HCEC 1CT (cell line): ENCODE results near the gene RBM19.
"Not testable (repeated sequence)": the region's sequence is repeated elsewhere in the genome, so short reads cannot be mapped to it uniquely, and the experiment has no call there.

Experiments used
- DNase-seq: peaks from one replicate; pipeline ENCODE4 v3.0.0-alpha.2; 2017

RBM19 gene

DNA sequence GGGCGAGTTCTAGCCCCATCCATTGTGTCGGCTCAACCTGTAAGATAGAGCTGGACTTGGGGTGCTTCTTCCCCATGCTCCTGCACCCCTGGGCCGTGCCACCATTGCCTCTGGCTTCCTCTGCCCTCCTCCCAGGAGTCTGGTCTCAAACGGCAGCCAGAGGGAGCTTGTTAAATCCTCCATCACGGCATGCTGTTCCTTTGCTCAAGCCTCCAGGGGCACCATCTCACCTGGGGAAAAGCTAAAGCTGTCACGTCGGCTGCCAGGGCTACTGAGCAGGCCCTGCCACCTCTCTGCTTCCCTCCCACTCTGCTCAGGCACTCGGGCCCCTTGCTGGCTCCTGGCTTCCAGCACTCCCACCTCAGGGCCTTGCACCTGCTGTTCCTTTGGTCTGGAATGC, 140.4 kb downstream of the RBM19 start:
- no peak for DNase-seq

DNA sequence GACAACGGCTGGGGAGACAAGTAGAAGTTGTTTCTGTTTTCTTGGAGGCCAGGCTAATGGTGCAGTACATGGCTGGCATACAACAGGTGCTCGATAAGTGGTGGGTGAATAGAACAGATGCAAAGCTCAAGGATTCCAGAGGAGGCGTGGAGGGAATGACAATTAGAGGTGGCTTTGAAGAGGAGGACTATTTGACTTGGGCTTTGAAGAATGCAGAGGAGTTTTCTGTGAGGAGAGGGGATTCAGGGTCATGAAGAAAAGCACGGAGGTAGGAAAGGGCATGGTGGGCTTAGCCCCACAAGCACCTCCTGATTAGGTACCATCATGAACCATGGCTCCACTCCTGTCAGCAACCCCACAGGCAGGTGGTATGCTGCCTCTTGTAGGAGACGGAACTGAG, 142.3 kb downstream of the RBM19 start:
- no peak for DNase-seq

DNA sequence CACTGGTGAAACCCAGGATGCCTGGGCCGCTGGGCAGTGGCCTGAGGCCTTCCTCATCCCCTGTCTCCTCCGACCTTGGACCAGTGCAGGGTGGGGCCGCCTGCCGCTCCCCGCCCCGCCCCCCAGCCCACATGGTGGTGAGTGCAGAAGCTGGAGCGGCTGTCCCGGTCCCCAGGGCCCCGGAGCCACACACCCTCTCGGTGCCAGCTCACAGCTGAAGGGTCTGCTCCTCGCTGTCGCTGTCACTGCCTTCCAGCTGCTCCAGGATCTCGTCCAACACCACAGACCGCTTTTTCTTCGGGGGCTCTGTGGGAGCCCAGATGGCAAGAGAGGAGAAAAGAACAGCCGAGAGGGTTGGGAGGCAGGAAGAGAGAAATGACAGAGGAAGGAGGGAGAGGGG, 143.1 kb downstream of the RBM19 start:
- no peak for DNase-seq

DNA sequence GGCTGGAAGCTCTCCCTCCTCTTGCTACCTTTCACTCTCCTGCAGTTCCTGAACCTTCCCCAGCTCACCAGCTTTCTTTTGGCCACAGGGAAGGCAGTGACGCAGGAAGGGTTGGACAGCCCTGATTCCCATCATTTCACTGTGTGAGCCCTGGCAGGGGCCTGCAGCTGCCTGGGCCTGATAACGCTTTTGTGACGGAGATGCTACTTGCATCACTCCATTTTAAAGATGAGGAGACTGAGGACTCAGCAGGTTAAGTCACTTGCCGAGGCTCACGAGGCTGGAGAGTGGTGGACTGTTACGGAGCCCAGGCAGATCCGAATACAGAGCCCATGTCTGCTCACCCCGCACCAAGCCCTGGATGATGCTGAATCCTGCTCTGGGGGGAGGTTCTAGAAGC, 145.3 kb downstream of the RBM19 start:
- no peak for DNase-seq

DNA sequence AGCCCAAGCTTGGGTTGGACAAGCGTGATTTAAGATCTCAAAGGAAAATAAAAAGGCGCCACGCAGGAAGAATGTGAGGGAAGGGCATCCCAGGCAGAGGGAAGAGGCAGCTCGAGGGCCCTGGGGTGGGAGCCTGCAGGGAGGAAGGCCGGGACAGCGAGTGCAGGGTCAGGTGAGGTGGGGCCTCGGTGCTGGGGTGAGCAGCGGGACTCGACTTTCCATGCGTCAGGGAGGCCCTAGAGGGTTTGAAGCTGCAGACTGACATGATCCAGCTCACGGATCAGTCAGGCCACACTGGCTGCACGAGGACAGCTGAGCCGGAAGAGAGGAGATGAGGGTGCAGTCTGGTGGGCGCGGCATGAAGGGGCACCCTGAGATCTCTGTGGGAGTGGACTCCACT, 145.8 kb downstream of the RBM19 start:
- DNase-seq, result no peak

DNA sequence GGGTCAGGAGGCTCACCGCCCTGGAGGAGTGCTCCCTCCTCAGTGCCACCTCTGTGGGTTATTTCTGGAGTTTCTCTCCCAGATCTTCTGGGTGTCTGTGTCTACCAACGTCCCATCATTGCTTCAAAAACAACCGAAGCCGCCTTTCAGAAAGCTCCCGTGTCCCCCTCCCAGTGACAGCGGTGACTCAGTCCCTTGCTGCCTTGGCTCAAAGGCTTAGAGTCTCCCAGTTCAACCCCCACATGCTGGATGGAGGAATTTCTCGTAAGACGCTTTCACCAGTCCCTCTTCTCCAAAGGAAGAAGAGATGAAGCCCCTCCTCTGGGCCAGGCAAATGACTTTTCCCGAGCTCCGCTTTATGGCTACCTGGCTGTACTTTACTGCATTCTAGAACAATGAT, 146.6 kb downstream of the RBM19 start:
- no peak for DNase-seq

DNA sequence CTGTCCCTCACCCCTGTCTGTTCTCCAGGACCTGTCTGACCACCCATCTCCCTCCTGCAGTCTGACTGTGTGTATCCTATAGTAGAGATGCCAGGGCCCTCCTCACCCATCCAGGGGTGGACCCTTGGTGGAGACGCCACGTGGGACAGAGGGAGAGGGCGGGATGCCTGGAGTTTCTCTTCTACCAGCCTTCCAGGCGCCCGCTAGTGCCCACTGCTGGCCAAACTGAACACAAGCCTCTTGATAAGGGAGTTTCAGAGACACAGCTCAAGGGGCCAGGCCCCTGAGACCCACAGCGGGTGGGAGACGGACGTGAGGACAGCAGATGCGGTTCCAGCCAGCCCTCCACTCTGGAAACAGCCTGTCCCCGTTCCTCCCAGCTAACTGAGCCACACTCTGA, 147.3 kb downstream of the RBM19 start:
- no peak for DNase-seq

DNA sequence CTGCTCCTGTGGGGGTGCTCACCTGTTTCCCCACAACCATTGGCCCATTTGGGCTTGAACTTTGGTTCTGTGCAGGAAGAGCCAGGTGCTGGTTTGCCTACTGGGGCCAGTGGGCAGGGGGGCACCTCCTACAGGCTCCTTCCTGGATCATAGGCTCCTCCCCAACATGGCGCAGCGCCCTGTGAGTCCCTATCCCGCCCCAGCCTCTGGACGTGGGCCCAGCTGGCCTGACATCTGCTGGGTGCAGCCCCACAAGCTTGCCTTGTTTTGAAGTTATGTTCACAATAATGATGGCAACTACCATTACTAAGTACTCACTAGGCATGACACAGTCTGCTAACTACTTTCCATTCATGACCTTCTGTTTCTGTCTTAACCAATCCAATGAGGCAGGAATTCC, 147.8 kb downstream of the RBM19 start:
- DNase-seq, result no peak

DNA sequence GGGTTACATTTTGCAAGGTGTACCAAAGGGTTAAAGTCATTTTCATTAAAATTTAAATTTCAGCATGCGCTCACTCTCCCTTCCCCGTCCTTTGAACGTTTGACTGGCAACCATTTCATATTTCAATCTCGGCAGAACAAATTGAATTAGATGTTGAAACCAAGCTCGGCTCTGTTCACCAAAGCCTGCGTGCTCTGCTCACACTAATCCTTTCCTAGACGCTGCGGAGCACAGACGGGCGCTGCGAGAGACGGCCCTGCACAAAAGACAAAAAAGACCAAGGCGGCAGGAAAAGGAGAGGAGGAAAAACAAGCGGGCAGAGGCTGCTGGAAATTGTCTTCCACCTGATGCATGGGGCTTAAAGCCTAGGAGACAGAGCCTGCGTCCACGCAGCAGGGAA, 149.3 kb downstream of the RBM19 start:
- no peak for DNase-seq

DNA sequence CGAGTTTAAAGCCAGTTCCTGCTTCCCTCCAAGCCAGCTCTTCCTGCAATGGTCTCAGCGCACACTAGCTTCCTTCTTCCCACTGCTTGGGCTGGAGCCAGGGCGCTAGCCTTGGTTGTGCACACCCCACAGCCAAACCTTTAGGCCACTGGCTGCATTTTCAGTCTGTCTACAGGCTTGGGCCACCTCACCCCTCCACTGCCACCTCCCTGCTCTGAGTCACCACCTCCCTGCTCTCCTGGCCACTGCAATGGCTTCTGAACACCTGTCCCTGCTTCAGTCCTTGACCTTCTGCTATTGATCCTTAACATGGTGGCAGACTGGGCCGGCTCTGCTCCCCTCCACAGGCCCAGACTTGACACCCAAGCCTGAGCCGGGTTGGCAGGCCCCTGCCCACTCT, 151.1 kb downstream of the RBM19 start:
- no peak for DNase-seq

DNA sequence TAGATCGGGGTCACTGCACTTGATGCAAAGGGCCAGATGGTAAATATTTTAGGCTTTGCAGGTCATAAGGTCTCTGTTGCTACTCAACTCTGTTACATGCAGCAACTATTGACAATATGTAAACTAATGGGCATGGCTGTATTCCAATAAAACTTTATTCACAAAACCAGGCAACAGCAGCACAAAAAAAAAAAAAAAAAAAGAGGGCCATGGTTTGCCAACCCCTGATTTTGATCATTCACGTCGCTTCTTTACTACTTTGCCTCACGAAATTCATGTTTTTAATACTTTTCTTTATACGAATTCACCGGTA, 152.9 kb downstream of the RBM19 start:
- DNase-seq, result no peak

DNA sequence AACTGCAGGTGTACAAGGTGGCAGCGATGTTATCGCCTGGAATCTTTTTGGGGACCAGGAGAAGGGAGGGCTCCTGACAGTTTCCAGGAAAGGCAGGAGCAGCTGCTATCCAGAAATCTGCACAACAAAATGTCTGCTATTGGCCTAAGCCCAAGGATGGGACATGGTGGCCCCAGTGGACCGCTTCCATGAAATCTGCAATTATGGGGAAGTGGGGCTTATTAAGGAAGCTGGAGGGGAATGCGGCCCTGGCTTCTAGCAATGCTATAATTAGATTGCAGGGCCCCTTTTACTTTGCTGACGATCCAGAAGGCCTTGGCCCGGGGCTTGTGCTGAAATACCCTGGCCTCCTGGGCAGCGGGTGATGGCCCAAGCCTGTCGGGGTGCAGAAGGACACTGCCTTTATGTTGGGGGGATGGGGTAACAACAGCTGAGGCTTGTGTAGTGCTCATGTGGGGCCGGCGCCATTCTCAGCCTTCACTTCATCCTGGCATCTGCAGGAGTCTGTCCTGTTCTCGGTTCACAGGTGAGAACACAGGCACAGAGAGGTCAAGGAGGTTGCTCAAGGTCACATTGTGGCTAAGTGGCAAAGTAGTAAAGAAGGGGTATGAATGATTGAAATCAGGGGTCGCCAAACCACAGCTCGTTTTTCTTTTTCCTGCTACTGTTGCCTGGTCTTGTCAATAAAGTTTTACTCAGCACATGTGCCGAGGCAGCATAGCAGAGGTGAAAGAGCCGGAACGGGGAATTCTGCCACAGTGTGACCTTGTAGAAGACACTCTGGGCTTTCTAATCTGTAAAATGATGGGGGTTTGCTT, 153.5 kb downstream of the RBM19 start:
- DNase-seq, result no peak

DNA sequence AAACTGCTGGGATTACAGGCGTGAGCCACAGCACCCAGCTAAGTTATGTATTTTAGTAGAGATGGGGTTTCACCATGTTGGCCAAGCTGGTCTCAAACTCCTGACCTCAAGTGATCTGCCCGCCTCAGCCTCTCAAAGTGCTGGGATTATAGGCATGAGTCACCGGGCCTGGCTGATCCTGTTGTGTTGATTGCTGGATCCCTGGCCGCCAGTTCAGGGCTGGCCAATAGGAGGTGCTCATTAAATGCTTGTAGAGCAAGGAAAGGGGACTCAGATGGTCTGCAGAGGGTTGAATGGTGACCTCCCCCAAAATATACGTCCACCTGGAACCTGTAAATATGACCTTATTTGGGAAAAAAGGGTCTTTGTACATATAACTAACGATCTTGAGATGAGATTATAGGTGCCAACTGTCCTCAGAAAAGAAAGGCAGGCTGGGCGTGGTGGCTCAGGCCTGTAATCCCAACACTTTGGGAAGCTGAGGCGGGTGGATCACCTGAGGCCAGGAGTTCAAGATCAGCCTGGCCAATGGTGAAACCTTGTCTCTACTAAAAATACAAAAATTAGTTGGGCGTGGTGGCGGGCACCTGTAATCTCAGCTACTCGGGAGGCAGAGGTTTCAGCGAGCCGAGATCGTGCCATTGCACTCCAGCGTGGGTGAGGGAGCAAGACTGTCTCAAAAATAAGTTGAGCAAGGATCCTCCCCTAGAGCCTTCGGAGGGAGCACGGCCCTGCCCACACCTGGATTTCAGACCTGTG, 156.5 kb downstream of the RBM19 start:
- not testable (repeated sequence) for DNase-seq

DNA sequence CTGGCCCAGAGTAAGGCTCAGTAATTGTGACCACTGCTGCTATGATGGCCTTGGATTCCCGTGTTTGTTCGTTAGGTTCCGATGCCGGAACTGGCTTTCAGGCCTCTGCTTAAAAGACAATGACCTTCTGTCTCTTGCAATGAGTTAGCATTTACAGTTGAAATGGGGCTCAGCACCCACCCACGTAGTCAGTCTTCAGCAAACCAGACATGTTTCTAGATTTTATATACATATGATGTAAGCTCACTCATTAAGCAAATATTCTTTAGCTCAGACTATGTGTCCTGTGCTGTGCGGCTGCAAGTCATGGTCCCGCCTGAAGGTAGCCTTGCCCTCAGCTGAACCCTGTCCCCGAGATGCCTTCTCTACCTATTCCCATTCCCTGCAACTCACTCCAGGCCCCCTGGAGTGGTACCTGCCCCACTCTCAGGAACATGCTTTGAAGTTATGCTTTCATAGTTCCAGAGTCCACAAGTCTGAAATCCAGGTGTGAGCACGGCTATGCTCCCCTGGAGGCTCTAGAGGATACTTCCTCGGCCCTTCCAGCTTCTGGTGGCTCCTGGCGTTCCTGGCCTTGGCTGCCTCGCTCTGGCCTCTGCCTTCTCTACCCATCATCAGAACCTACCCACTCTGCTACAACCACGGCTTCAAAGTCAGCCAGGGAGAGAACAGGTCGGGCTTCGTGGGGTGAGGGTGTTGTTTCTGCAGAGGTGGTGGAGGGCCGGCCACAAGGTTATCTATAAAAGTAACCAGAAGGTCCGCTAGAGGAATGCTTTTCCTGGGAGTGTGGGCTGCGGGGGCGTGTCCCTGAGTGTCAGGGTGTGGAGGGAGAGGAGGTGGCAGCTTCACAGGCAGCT, 157.8 kb downstream of the RBM19 start:
- no peak for DNase-seq

DNA sequence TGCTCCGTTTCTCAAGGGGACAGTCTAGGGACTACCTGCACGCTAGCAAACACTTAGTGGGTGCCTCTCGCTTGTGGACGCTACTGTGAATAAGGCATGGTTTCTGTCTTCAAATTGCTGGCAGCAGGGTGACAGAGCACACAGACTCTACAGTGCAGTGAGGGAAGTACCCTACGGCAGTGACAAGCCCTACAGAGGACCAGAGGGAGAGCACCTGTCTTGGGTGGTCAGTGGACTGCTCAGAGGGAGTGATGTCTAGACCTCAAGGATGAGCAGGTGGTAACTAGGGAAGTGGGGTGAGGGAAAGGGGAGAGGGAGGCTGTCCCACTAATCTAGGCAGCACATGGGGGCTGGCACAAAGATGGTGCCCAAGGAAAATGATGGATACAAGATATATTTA, 160.5 kb downstream of the RBM19 start:
- no peak for DNase-seq

DNA sequence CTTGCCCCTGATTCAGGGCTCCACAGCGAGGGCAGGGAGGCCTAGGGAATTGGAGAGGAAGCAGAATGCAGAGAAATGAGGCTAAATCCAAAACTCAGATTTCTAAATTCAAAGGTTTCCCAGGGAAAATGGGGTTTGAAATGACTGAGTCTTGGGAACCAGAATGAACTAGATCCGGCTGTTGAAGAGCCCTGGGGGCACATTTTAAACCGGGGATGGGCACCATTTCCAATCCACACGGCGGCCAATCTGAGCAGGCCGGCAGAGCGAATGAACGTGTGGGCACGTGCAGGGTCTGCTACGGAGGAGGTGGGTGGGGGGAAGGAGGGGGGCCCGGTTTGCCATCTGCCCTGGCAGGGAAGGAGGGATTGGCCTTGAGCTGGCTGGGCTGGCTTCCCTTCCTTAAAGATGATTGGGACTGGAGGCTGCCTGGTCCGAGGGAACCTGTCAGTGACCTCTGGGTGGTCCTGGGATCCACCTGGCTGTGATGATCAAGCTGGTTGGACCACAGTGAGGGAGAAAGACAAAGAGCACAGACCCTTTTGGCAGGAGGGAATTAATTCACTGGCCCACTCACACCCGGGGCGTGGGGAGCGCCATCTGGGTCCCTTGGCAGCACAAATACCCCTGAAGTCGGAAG, 161.0 kb downstream of the RBM19 start:
- DNase-seq, result no peak

DNA sequence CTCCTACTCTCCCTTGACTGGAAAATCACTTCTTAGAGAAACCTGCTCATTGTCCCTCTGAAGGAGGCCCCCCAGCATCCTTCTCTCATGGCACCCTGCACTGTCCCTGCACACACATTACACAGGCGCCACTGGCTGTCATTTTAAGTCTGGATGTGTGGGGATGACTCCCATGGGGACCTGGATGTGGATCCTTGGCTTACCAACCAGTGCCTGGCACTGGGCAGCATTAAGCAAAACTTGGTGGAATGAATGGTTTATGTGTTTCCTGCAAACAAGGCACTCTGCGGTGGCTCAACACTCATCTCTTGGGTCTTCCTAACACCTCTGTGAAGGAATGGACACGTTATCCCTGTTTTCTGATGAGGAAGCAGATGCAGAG, 162.4 kb downstream of the RBM19 start:
- no peak for DNase-seq

DNA sequence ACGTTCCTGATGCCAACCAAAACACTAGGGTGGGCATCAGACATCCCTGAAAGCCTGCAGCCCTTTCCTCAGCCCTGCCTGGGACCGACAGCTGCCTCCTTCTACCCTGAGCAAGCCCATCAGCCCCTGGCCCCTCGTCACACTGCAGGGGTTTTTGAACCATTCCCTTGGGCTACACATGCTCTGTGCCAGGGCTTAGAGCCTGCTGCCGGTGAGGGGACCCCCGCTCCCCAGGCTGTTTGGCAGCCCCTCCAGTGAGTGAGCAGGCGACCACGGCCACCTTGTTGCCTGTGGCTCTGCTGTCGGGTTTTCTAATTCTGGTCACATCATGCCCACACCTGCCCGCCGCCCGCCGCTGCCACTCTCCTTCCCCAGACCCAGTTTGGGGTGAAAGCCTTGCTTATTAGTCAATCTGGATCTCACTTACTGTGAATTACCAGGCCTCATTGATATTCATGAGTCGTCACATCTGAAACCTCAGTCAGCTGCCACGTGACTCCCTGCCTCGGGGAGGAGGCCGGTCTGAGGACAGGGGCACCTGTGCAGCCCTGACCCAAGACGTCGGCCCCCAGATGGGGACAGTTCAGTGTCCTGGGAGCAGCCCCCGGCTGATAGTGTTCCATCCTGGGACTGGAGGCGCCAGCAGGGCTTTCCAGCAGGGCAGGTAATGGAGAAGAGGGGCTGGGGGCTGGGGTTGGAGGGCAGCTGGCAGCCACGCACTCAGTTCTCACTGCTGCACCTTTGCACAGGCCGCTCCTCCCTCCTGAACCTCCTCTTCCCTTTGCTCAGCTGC, 163.0 kb downstream of the RBM19 start:
- DNase-seq, result no peak

DNA sequence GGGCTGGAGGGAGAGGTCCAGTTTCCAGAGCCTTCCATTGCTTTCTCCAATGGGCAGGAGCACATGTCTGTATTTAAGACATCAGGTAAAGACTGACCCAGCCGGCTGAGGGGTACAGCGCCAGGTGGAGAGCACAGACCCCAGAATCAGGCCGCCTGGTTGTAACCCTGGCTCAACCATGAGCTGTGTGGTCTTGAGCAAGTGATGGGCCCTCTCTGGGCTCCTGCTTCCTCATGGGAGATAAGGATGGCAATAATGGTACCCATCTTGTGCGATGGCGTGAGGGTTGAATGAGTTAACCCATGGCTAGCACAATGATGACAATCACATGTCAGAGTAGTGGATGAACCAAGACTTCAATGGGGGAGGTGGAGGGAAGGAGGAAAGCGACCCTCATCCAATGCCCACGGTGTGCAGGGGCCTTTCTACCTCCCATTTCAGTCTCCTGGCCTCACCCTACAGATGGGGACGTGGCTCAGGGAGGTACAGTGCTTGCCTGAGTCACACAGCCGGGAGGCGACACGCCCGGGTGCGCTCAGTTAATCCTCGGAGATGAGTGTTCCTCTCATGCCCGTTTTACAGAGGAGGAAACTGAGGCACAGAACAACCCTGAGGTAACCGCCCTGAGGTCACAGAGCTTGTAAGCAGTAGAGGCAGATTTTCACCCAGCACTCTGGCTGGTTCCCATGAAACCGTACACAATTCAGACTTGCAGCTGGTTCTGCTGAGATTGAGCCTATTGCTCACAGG, 163.9 kb downstream of the RBM19 start:
- DNase-seq, result no peak

DNA sequence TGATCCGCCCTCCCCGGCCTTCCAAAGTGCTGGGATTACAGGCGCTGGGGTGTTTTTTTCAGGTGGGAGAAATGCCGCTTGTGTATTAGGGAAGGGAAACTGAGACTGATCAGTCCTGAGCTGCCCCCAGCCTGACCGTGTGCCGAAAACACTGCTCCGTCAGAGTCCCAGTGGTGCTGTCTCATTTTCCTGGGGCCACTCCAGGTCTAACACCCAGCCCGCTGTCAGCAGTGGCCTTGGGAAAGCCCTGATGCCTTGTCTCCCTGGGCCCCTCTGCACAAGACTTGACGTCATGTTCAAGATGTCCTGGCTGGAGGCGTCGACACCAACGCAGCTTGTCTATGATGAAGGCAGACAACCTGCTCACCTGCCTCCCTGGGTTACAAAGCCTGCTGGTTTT, 165.9 kb downstream of the RBM19 start:
- DNase-seq, result no peak

DNA sequence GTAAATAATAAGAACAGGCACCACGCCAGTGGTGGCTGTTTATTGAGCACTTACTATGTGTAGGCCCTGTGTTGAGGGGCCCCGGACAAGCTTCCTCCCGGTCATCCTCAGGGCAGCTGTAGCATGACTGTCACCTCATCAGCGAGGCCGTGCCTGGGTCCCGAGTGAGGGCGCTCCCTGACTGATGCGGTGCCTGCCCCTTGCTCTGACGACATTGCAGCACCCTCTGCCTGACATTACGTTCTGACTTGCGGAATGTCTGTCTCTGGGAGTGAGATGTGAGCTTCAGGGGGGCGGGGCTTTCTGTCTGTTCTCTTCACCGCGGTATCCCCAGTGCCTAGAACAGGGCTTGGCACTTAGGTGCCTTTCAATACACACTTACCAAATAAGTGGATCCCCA, 167.6 kb downstream of the RBM19 start:
- DNase-seq, result no peak

DNA sequence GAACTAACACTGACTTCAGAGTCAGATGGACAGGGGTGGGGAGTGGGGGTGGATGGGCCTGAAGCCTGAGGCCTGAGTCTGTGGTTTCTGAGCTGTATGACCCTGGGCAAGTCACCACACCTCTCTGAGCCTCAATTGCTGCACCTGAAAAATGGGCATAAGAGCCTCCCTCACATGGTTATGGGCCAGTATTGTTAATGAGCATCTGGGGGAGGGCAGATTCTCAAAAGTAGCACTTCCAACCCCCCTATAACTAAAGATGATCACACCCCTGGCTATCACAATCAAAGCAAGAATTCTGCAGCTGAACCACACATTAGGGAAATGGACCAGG, 168.6 kb downstream of the RBM19 start:
- no peak for DNase-seq
